Fibroblast of lung (primary cell): ENCODE measurements around the gene ADAMTSL1. TPM values are rescaled to one million over a fixed set of nuclear protein-coding genes. Genes with fewer than 3 reads are reported as not detected.

Source experiments
- DNase-seq, 2 donors: peaks; one replicate each; pipeline versions ENCODE4 v3.0.0 to v3.0.0-alpha.2; 2010; ENCODE audit warnings: low read depth in 2 of 2
- H2AFZ ChIP-seq: 2 replicates; pipeline ENCODE4 v1.5.1; 2012; ENCODE audit warnings: low read length, control low read depth, inconsistent platforms
- H3K27ac ChIP-seq: 2 replicates; pipeline ENCODE4 v1.5.1; 2011; ENCODE audit warnings: low read length, control low read depth; ENCODE audit not compliant: insufficient read depth
- H3K27me3 ChIP-seq: 2 replicates; pipeline ENCODE4 v1.5.1; 2011; ENCODE audit warnings: mild to moderate bottlenecking, low read length; ENCODE audit not compliant: control insufficient read depth, insufficient read depth
- H3K36me3 ChIP-seq: 2 replicates; pipeline ENCODE4 v1.5.1; 2011; ENCODE audit warnings: low read length; ENCODE audit not compliant: control insufficient read depth, insufficient read depth
- H3K4me1 ChIP-seq: 2 replicates; pipeline ENCODE4 v1.5.1; 2011; ENCODE audit warnings: low read length; ENCODE audit not compliant: control insufficient read depth, insufficient read depth; ENCODE audit errors: extremely low read depth
- H3K4me2 ChIP-seq: 2 replicates; pipeline ENCODE4 v1.5.1; 2011; ENCODE audit warnings: low read length, control low read depth; ENCODE audit not compliant: insufficient read depth; ENCODE audit errors: extremely low read depth
- H3K4me3 ChIP-seq, 4 experiments: fragments of 200-600 bp in 1 of 4; sonication (generic) in 1 of 4; replicated peaks in 1 of 4; 2 replicates each; pipeline ENCODE4 v1.5.1; 2011 to 2016; ENCODE audit warnings: low read length in 4 of 4, low read depth in 3 of 4, mild to moderate bottlenecking in 3 of 4, control low read depth in 2 of 4, inconsistent platforms in 1 of 4, mixed read lengths in 1 of 4; ENCODE audit not compliant: insufficient read depth in 1 of 4; ENCODE audit errors: control extremely low read depth in 1 of 4
- H3K79me2 ChIP-seq: 2 replicates; pipeline ENCODE4 v1.5.1; 2012; ENCODE audit warnings: mild to moderate bottlenecking, low read length, inconsistent platforms; ENCODE audit not compliant: control insufficient read depth, insufficient read depth
- H3K9ac ChIP-seq: 2 replicates; pipeline ENCODE4 v1.5.1; 2011; ENCODE audit warnings: mild to moderate bottlenecking, low read length, control low read depth; ENCODE audit not compliant: insufficient read depth
- H3K9me3 ChIP-seq: 2 replicates; pipeline ENCODE4 v1.5.1; 2012; ENCODE audit warnings: low read depth, low read length; ENCODE audit not compliant: control insufficient read depth, insufficient read depth
- H4K20me1 ChIP-seq: 2 replicates; pipeline ENCODE4 v1.5.1; 2011; ENCODE audit warnings: low read length; ENCODE audit not compliant: control insufficient read depth, insufficient read depth; ENCODE audit errors: extremely low read depth
- EZH2 ChIP-seq: IDR thresholded peaks from 2 replicates; pipeline ENCODE4 v1.5.1; 2012; ENCODE audit warnings: low read length, control low read depth, mild to moderate bottlenecking; ENCODE audit errors: missing control alignments
- polyA plus RNA-seq, 2 donors: library from polyadenylated mRNA; depleted of rRNA in 1 of 2; stranded (reverse) in 1 of 2; unstranded in 1 of 2; fragments of >200 nt; gene quantifications; 2 replicates each; pipeline ENCODE4 v1.2.1, GENCODE V29; 2011 to 2012; ENCODE audit warnings: missing spikeins in 1 of 2
- total RNA-seq: library from RNA; depleted of rRNA; stranded (reverse); fragments of >200 nt; gene quantifications from 2 replicates; pipeline ENCODE4 v1.2.1, GENCODE V29; 2014
- TF ChIP-seq, protein P1 (sequence below), 2 donors: IDR thresholded peaks in 1 of 2; conservative IDR thresholded peaks in 1 of 2; 1 replicate in 1 of 2; 2 replicates in 1 of 2; pipeline ENCODE4 v1.5.1; 2011 to 2012; ENCODE audit warnings: low read length in 2 of 2, control low read depth in 1 of 2, inconsistent platforms in 1 of 2, low read depth in 1 of 2, mild to moderate bottlenecking in 1 of 2

Gene ADAMTSL1
- total and polyA plus RNA-seq, 2 donors (not counting 1 experiment from before 2014, with no cell fraction given), result 19.3 to 27.9 TPM

DNA sequence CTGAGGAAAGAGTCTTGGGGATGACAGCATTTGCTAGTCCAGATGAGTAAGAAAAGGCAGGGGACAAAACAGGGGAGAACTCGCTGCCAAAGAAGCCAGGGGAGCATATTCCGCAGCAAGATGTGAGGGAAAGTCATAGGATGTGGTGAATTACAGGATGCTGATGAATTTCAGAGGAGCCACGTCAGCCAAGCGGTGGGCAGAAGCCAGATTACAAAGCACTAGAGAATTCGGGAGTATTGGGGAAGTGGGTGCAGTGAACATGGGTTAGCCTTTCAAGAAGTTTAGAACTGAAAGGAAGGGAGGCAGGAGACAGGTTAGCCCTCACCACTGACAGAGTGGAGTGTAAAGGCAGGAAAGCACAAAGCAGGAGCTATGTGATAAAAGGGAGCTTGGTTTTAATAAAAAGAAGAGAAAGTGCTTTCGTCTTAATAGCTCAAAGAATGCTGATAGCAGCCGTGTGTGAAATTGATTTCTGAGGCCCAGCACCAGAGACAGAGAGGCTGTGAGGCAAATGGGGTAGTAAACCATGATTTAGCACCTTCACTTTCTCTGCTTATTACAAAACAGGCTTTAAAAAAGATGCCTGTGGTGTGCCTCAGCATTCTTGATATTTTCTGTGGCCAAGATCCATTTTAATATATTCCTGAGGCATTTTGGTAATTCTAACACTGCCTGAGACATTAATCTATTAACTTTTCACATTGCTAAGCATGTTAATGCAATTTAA lies 16.9 kb downstream of the ADAMTSL1 start:
- H3K4me2 ChIP-seq, result peak overlapping the region; percentile 77
- no peaks in the 10 kb centered on the region for H3K27me3 ChIP-seq
- H3K36me3 ChIP-seq, result no peaks in the 10 kb centered on the region
- H3K4me1 ChIP-seq, result peaks cover 23% of the 10 kb centered on the region
- peaks cover 18% of the 10 kb centered on the region for H3K79me2 ChIP-seq
- peak; percentile 97 to 100 for DNase-seq
- H3K4me3 ChIP-seq, result peak overlapping the region in 3 of 4 experiments; percentile 13 to 42 (median 36)
- no peaks in the 10 kb centered on the region for H3K9me3 ChIP-seq
- no peaks in the 10 kb centered on the region for H4K20me1 ChIP-seq
- H3K9ac ChIP-seq, result peak overlapping the region; percentile 43
- no peak for TF ChIP-seq EZH2
- TF ChIP-seq, protein P1, sequence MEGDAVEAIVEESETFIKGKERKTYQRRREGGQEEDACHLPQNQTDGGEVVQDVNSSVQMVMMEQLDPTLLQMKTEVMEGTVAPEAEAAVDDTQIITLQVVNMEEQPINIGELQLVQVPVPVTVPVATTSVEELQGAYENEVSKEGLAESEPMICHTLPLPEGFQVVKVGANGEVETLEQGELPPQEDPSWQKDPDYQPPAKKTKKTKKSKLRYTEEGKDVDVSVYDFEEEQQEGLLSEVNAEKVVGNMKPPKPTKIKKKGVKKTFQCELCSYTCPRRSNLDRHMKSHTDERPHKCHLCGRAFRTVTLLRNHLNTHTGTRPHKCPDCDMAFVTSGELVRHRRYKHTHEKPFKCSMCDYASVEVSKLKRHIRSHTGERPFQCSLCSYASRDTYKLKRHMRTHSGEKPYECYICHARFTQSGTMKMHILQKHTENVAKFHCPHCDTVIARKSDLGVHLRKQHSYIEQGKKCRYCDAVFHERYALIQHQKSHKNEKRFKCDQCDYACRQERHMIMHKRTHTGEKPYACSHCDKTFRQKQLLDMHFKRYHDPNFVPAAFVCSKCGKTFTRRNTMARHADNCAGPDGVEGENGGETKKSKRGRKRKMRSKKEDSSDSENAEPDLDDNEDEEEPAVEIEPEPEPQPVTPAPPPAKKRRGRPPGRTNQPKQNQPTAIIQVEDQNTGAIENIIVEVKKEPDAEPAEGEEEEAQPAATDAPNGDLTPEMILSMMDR (conservative IDR thresholded peaks at IDR 0.05 in 1 of 2, IDR thresholded peaks at IDR 0.05 in 1 of 2; ENCODE audit: low read depth in 1 of 2, low read length in 2 of 2), result no peak
- peak overlapping the region; percentile 95 for H3K27ac ChIP-seq
- H2AFZ ChIP-seq, result no peak overlapping the region

DNA sequence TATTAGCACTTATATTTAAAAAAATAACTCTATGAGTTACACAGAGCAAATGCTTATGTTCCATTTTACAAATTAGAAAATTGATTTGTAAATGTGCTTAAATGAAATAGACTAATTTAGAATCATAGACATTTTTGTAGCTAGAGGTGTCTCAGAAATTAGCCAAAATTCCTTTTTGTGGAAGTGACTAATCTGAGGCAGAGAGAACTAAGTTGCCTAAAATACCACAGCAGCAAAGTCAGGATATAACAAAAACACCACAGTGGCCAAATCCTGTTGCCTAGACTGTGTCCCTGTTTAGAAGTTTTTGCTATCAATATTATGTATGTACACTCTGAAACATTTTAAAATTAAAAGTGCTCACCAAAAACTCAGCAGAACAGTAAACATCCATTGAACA lies 18.7 kb downstream of the ADAMTSL1 start:
- Histone ChIP-seq H3K27ac (peak overlapping the region; percentile 95), H3K36me3 (no peaks in the 10 kb centered on the region), H3K9me3 (no peaks in the 10 kb centered on the region), H3K4me2 (peak overlapping the region; percentile 38), H3K4me3 (no peak overlapping the region), H3K4me1 (peaks cover 23% of the 10 kb centered on the region), H4K20me1 (no peaks in the 10 kb centered on the region), H2AFZ (no peak overlapping the region), H3K27me3 (no peaks in the 10 kb centered on the region), H3K79me2 (peaks cover 12% of the 10 kb centered on the region), H3K9ac (no peak overlapping the region)
- TF ChIP-seq, protein P1 (conservative IDR thresholded peaks at IDR 0.05 in 1 of 2, IDR thresholded peaks at IDR 0.05 in 1 of 2; ENCODE audit: low read depth in 1 of 2, low read length in 2 of 2), result no peak
- TF ChIP-seq EZH2, result no peak
- DNase-seq, result peak in 1 of 2 donors; percentile 71

DNA sequence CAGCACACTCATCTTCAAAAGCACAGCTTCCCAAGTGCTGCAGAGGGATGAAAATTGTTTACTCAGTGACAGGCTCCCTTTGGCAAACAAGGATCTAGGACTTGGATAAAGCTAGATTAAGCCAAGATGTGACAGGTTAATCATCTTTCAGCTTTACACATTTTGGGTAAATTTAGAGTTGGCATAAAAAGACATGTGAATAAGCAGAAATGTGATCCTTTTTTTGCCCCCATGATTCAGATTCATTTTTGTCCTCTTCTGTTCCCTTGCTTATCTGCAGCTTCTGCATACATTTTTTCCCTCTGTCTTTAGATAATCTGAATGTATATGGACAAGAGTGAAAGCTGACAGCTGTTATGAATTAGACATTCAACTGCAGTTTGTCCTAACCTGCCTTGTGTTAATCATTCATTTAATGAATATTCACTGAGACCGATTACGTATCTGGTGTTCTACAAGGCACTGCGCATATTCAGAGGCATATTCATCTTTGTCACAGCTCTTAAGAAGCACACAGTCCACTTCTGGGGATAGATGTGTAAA lies 19.6 kb downstream of the ADAMTSL1 start:
- peaks cover 8% of the 10 kb centered on the region for H3K79me2 ChIP-seq
- H3K9me3 ChIP-seq, result no peaks in the 10 kb centered on the region
- no peak overlapping the region for H3K4me3 ChIP-seq
- no peak overlapping the region for H3K9ac ChIP-seq
- peak; percentile 58 to 78 for DNase-seq
- peak overlapping the region; percentile 54 for H3K4me2 ChIP-seq
- TF ChIP-seq, protein P1 (conservative IDR thresholded peaks at IDR 0.05 in 1 of 2, IDR thresholded peaks at IDR 0.05 in 1 of 2; ENCODE audit: low read depth in 1 of 2, low read length in 2 of 2), result no peak
- no peak for TF ChIP-seq EZH2
- H3K27ac ChIP-seq, result peak overlapping the region; percentile 95
- no peaks in the 10 kb centered on the region for H3K36me3 ChIP-seq
- peaks cover 23% of the 10 kb centered on the region for H3K4me1 ChIP-seq
- no peak overlapping the region for H2AFZ ChIP-seq
- H3K27me3 ChIP-seq, result no peaks in the 10 kb centered on the region
- H4K20me1 ChIP-seq, result no peaks in the 10 kb centered on the region
